ENCODE measurements around the gene OLFML2B. TPM values are rescaled to one million over a fixed set of nuclear protein-coding genes. Genes with fewer than 3 reads are reported as not detected.

OLFML2B gene
- polyA plus RNA-seq, 1 experiment = 3.5 TPM

GRCh38 chr1:161962091-161962887 is 61.4 kb downstream of the OLFML2B start:
- no peak for DNase-seq (ENCODE audit: low read depth)
- no peaks in the 10 kb centered on the region for H3K36me3 ChIP-seq (ENCODE audit: control insufficient read depth, insufficient read depth, low read length)
- no peaks in the 10 kb centered on the region for H3K27me3 ChIP-seq (ENCODE audit: control insufficient read depth, insufficient read depth, low read length)
- TF ChIP-seq CTCF (IDR thresholded peaks at IDR 0.05; ENCODE audit: insufficient read depth, low read depth, low read length) = no peak
- peak overlapping the region; percentile 26 for H3K4me3 ChIP-seq (ENCODE audit: low read depth, low read length)
- POLR2A ChIA-PET = no interaction called here
- CTCF ChIA-PET = interaction anchor here (1.0 to 1.4 kb wide), 2 partner anchors 16 to 74 kb away, joined by 3 to 5 read pairs; no protein-coding TSS in a partner anchor

GRCh38 chr1:161958425-161958824 is 65.2 kb downstream of the OLFML2B start:
- no peak for TF ChIP-seq CTCF (IDR thresholded peaks at IDR 0.05; ENCODE audit: insufficient read depth, low read depth, low read length)
- H3K27me3 ChIP-seq (ENCODE audit: control insufficient read depth, insufficient read depth, low read length) = no peaks in the 10 kb centered on the region
- H3K4me3 ChIP-seq (ENCODE audit: low read depth, low read length) = no peak overlapping the region
- H3K36me3 ChIP-seq (ENCODE audit: control insufficient read depth, insufficient read depth, low read length) = no peaks in the 10 kb centered on the region
- ChIA-PET CTCF (interaction anchor here (0.6 to 1.2 kb wide), 3 partner anchors 21 to 79 kb away, joined by 3 to 4 read pairs (median 4); partner anchors contain the start of gene OLFML2B), POLR2A (no interaction called here)
- no peak for DNase-seq (ENCODE audit: low read depth)

GRCh38 chr1:161956930-161957329 is 66.7 kb downstream of the OLFML2B start:
- CTCF ChIA-PET = interaction anchor here (1.0 to 1.5 kb wide), 3 partner anchors 10 to 165 kb away, joined by 3 to 4 read pairs (median 3); no protein-coding TSS in a partner anchor
- Histone ChIP-seq H3K36me3 (ENCODE audit: control insufficient read depth, insufficient read depth, low read length) (no peaks in the 10 kb centered on the region), H3K27me3 (ENCODE audit: control insufficient read depth, insufficient read depth, low read length) (no peaks in the 10 kb centered on the region), H3K4me3 (ENCODE audit: low read depth, low read length) (no peak overlapping the region)
- no peak for DNase-seq (ENCODE audit: low read depth)
- no peak for TF ChIP-seq CTCF (IDR thresholded peaks at IDR 0.05; ENCODE audit: insufficient read depth, low read depth, low read length)
- POLR2A ChIA-PET = interaction anchor here (0.6 kb wide), 1 partner anchor 10 kb away, joined by 3 read pairs; no protein-coding TSS in a partner anchor

GRCh38 chr1:161956097-161956496 is 67.6 kb downstream of the OLFML2B start:
- Histone ChIP-seq H3K27me3 (ENCODE audit: control insufficient read depth, insufficient read depth, low read length) (no peaks in the 10 kb centered on the region), H3K36me3 (ENCODE audit: control insufficient read depth, insufficient read depth, low read length) (no peaks in the 10 kb centered on the region), H3K4me3 (ENCODE audit: low read depth, low read length) (no peak overlapping the region)
- CTCF ChIA-PET = interaction anchor here (0.7 to 1.5 kb wide), 3 partner anchors 33 to 164 kb away, joined by 3 to 4 read pairs (median 4); no protein-coding TSS in a partner anchor
- no peak for TF ChIP-seq CTCF (IDR thresholded peaks at IDR 0.05; ENCODE audit: insufficient read depth, low read depth, low read length)
- peak; percentile 92 for DNase-seq (ENCODE audit: low read depth)
- POLR2A ChIA-PET = no interaction called here

DNA sequence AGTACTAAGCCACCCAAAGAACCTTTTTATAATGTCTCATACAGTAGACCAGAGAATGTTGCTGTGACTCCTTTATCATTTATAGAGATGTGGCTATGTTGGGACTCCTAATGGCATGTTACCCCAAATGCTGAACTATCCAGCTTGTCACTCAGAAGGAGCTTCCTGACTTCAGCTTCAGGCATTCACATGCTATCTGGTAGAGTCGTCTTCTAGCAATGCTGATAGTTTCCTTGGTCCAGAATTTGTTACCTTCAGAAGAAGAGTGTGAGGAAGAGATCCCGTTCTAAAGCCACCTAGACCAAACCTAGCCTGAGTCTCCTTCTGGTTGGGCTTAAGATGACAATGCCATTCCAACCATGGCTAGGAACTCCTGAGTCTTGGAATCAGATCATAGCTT is 68.1 kb downstream of the OLFML2B start:
- no peak for TF ChIP-seq CTCF (IDR thresholded peaks at IDR 0.05; ENCODE audit: insufficient read depth, low read depth, low read length)
- DNase-seq (ENCODE audit: low read depth) = no peak
- POLR2A ChIA-PET = no interaction called here
- no peaks in the 10 kb centered on the region for H3K27me3 ChIP-seq (ENCODE audit: control insufficient read depth, insufficient read depth, low read length)
- no peak overlapping the region for H3K4me3 ChIP-seq (ENCODE audit: low read depth, low read length)
- CTCF ChIA-PET = interaction anchor here (0.7 to 1.5 kb wide), 5 partner anchors 25 to 163 kb away, joined by 3 to 5 read pairs (median 4); no protein-coding TSS in a partner anchor
- no peaks in the 10 kb centered on the region for H3K36me3 ChIP-seq (ENCODE audit: control insufficient read depth, insufficient read depth, low read length)
